ENCODE results near the gene CPPED1.

CPPED1 gene

DNA sequence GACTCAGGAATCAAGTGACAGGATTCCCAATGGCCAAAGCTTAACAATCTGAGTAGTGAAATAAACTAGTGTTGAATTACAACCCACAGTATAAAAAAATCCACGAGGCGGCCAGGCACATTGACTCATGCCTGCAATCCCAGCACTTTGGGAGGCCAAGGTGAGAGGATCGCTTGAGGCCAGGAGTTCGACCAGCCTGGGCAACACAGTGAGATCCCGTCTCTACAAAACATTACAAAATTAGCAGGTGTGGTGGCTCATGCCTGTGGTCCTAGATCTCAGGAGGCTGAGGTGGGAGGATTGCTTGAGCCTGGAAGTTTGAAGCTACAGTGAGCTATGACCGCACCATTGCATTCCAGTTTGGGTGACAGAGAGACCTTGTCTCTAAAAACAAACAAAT is 133.8 kb downstream of the CPPED1 start:
- Histone ChIP-seq H3K9me3 (ENCODE audit: control insufficient read depth, insufficient read depth, low read length) (0 out of 2 replicates have a peak, but pooled peaks cover 3% of the 10 kb centered on the region), H3F3A (ENCODE audit: control insufficient read depth, insufficient read depth) (no peaks in the 10 kb centered on the region), H3K4me2 (ENCODE audit: low read length) (no peak overlapping the region), H4K20me1 (ENCODE audit: control insufficient read depth, insufficient read depth, low read depth, low read length) (no peaks in the 10 kb centered on the region), H3K36me3 (ENCODE audit: control insufficient read depth, low read length) (no peaks in the 10 kb centered on the region), H3K4me1 (ENCODE audit: control insufficient read depth, low read length) (no peaks in the 10 kb centered on the region), H3K9me2 (replicated peaks; ENCODE audit: control insufficient read depth, low read length) (no peaks in the 10 kb centered on the region), H3K27me3 (ENCODE audit: control insufficient read depth, low read length) (no peaks in the 10 kb centered on the region), H3K27ac (ENCODE audit: low read depth, low read length) (no peak overlapping the region), H3K4me3 (ENCODE audit: low read length) (no peak overlapping the region), H3K79me2 (ENCODE audit: control insufficient read depth, low read length) (no peaks in the 10 kb centered on the region)
- TF ChIP-seq, protein P1, sequence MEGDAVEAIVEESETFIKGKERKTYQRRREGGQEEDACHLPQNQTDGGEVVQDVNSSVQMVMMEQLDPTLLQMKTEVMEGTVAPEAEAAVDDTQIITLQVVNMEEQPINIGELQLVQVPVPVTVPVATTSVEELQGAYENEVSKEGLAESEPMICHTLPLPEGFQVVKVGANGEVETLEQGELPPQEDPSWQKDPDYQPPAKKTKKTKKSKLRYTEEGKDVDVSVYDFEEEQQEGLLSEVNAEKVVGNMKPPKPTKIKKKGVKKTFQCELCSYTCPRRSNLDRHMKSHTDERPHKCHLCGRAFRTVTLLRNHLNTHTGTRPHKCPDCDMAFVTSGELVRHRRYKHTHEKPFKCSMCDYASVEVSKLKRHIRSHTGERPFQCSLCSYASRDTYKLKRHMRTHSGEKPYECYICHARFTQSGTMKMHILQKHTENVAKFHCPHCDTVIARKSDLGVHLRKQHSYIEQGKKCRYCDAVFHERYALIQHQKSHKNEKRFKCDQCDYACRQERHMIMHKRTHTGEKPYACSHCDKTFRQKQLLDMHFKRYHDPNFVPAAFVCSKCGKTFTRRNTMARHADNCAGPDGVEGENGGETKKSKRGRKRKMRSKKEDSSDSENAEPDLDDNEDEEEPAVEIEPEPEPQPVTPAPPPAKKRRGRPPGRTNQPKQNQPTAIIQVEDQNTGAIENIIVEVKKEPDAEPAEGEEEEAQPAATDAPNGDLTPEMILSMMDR (IDR thresholded peaks at IDR 0.05; ENCODE audit: low read depth, low read length, poor library complexity, severe bottlenecking) = no peak

DNA sequence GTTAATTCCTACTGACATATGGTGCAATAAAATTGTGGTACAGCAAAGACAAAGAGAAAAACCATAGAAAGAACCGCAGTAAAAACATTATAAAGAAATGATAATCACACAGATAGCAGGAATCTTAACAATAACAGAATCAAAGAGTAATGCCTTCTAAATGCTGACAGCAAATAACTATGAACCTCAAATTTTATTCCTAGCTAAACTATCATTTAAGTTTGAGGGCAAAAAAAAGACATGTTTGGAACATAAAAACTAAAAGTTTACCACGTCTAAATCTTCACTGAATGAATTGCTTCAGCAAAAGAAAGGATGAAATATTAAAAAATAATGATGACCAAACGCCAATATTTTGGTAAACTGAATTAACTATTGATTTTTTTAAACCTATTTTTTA is 135.8 kb downstream of the CPPED1 start:
- Histone ChIP-seq H3K27ac (ENCODE audit: low read depth, low read length) (no peak overlapping the region), H3K27me3 (ENCODE audit: control insufficient read depth, low read length) (no peaks in the 10 kb centered on the region), H3K4me2 (ENCODE audit: low read length) (no peak overlapping the region), H3F3A (ENCODE audit: control insufficient read depth, insufficient read depth) (no peaks in the 10 kb centered on the region), H3K79me2 (ENCODE audit: control insufficient read depth, low read length) (no peaks in the 10 kb centered on the region), H3K9me3 (ENCODE audit: control insufficient read depth, insufficient read depth, low read length) (0 out of 2 replicates have a peak, but pooled peaks cover 3% of the 10 kb centered on the region), H4K20me1 (ENCODE audit: control insufficient read depth, insufficient read depth, low read depth, low read length) (no peaks in the 10 kb centered on the region), H3K4me3 (ENCODE audit: low read length) (no peak overlapping the region), H3K9me2 (replicated peaks; ENCODE audit: control insufficient read depth, low read length) (no peaks in the 10 kb centered on the region), H3K36me3 (ENCODE audit: control insufficient read depth, low read length) (no peaks in the 10 kb centered on the region), H3K4me1 (ENCODE audit: control insufficient read depth, low read length) (no peaks in the 10 kb centered on the region)
- TF ChIP-seq, protein P1 (IDR thresholded peaks at IDR 0.05; ENCODE audit: low read depth, low read length, poor library complexity, severe bottlenecking) = no peak
- no peak for TF ChIP-seq EZH2phosphoT487 (IDR thresholded peaks at IDR 0.05; ENCODE audit: borderline replicate concordance, low read length)

DNA sequence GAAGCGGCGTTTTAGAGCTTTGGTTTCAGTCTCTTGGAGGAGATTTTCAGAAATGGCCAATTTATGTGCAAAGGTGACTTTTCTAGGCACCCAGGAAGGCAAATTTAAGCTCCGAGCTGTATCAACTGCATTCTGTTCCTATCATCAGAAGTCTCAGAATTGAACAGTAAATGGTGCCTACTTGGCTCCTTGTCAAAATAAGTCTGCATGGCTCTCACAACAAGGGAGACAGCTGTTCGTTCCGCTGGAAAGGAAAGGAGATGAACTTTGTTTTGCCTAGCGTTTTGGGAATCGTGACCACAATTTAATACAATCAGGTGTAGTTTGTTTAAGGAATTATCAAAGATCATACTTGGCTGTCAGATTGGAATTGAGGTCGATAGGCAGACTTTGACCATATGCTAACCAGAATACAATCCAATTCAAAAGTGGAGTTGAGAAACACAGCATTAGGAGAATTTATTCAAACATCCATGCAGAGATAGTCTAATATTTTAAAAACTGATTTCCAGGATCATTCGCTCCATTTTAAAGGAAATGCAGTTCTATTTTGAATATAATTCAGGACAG is 139.4 kb downstream of the CPPED1 start:
- Histone ChIP-seq H3K4me1 (ENCODE audit: control insufficient read depth, low read length) (no peaks in the 10 kb centered on the region), H3K4me3 (ENCODE audit: low read length) (no peak overlapping the region), H3K27me3 (ENCODE audit: control insufficient read depth, low read length) (no peaks in the 10 kb centered on the region), H3K4me2 (ENCODE audit: low read length) (no peak overlapping the region), H3K9me3 (ENCODE audit: control insufficient read depth, insufficient read depth, low read length) (0 out of 2 replicates have a peak, but pooled peaks cover 3% of the 10 kb centered on the region), H4K20me1 (ENCODE audit: control insufficient read depth, insufficient read depth, low read depth, low read length) (no peaks in the 10 kb centered on the region), H3K9me2 (replicated peaks; ENCODE audit: control insufficient read depth, low read length) (no peaks in the 10 kb centered on the region), H3F3A (ENCODE audit: control insufficient read depth, insufficient read depth) (no peaks in the 10 kb centered on the region), H3K79me2 (ENCODE audit: control insufficient read depth, low read length) (no peaks in the 10 kb centered on the region), H3K27ac (ENCODE audit: low read depth, low read length) (no peak overlapping the region), H3K36me3 (ENCODE audit: control insufficient read depth, low read length) (no peaks in the 10 kb centered on the region)
- no peak for TF ChIP-seq EZH2phosphoT487 (IDR thresholded peaks at IDR 0.05; ENCODE audit: borderline replicate concordance, low read length)
- TF ChIP-seq, protein P1 (IDR thresholded peaks at IDR 0.05; ENCODE audit: low read depth, low read length, poor library complexity, severe bottlenecking) = no peak
